Left ventricle myocardium inferior (tissue), 1 donor: ENCODE data around the gene FCER1G. TPM values are rescaled to one million over a fixed set of nuclear protein-coding genes. Genes with fewer than 3 reads are reported as not detected.

Experiments
- DNase-seq: peaks from one replicate; pipeline ENCODE4 v3.0.0-alpha.2; 2020
- H3K27ac ChIP-seq: fragments of 200-600 bp; replicated peaks from 2 replicates; pipeline ENCODE4 v1.8.0; 2021
- H3K27me3 ChIP-seq: fragments of 200-600 bp; 2 replicates; pipeline ENCODE4 v1.8.0; 2021; ENCODE audit warnings: low read depth
- H3K36me3 ChIP-seq: fragments of 200-600 bp; 2 replicates; pipeline ENCODE4 v1.8.0; 2021
- H3K4me1 ChIP-seq: fragments of 200-600 bp; 2 replicates; pipeline ENCODE4 v1.8.0; 2021
- H3K4me3 ChIP-seq: fragments of 200-600 bp; 2 replicates; pipeline ENCODE4 v1.8.0; 2021; ENCODE audit warnings: mild to moderate bottlenecking, moderate library complexity
- H3K9me3 ChIP-seq: fragments of 200-600 bp; replicated peaks from 2 replicates; pipeline ENCODE4 v1.8.0; 2021
- intact Hi-C: fragments of 100-400 bp; cut with micrococcal nuclease; formaldehyde crosslinking; loops from one replicate; pipeline ENCODE4 v1.11.0; 2022
- total RNA-seq: library from RNA; stranded (reverse); fragmentation: NEBNext Ultra II Directional; extraction: Animal tissue kit (Norgen Biotek cat#: 25700); gene quantifications from one replicate; pipeline ENCODE4 v1.2.1, GENCODE V29; 2021
- TF ChIP-seq, protein P1 (sequence below): fragments of 200-600 bp; IDR thresholded peaks from 2 replicates; pipeline ENCODE4 v1.8.0; 2021; ENCODE audit warnings: antibody characterized with exemption, mild to moderate bottlenecking, borderline replicate concordance
- donor health status: DM: no; HTN: yes; CAD: no; lungs with severe emphysema.

The FCER1G gene
- total RNA-seq, 1 donor from 2014 or later, result 22.0 TPM

DNA sequence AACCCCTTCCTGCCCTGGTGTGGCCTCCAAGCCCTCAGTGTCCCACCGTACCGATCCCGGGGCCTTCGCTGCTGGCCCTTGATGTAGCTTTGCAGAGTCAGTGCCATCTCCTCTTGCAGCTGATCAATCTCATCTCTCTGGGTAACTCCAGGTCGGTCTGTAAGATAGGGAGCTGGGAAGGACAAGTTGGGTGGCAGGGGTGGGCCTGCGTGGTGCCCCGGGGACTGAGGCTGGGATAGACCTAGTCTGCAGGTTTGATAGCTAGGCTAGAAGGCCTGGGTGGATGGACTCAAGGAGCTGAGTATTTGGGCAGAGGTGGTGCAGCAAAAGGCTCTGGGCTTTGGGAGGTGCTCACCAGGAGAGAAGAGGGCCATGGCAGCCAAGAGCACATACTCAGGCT is 15.7 kb downstream of the FCER1G start:
- no peaks in the 10 kb centered on the region for H3K27me3 ChIP-seq
- no peaks in the 10 kb centered on the region for H3K9me3 ChIP-seq
- H3K36me3 ChIP-seq, result peaks cover 23% of the 10 kb centered on the region
- TF ChIP-seq, protein P1, sequence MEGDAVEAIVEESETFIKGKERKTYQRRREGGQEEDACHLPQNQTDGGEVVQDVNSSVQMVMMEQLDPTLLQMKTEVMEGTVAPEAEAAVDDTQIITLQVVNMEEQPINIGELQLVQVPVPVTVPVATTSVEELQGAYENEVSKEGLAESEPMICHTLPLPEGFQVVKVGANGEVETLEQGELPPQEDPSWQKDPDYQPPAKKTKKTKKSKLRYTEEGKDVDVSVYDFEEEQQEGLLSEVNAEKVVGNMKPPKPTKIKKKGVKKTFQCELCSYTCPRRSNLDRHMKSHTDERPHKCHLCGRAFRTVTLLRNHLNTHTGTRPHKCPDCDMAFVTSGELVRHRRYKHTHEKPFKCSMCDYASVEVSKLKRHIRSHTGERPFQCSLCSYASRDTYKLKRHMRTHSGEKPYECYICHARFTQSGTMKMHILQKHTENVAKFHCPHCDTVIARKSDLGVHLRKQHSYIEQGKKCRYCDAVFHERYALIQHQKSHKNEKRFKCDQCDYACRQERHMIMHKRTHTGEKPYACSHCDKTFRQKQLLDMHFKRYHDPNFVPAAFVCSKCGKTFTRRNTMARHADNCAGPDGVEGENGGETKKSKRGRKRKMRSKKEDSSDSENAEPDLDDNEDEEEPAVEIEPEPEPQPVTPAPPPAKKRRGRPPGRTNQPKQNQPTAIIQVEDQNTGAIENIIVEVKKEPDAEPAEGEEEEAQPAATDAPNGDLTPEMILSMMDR, result no peak
- no peak overlapping the region for H3K27ac ChIP-seq
- H3K4me1 ChIP-seq, result peaks cover 21% of the 10 kb centered on the region
- no peak overlapping the region for H3K4me3 ChIP-seq
- DNase-seq, result no peak
- intact Hi-C loops, result no loop called here

- no peak overlapping the region for H3K4me3 ChIP-seq
- H3K4me1 ChIP-seq, result no peaks in the 10 kb centered on the region
- peaks cover 23% of the 10 kb centered on the region for H3K36me3 ChIP-seq
- intact Hi-C loops, result no loop called here
- DNase-seq, result no peak
- no peaks in the 10 kb centered on the region for H3K9me3 ChIP-seq
- TF ChIP-seq, protein P1, result no peak
- no peaks in the 10 kb centered on the region for H3K27me3 ChIP-seq
- no peak overlapping the region for H3K27ac ChIP-seq
These were observed 18.0 kb downstream of the FCER1G start for GRCh38 chr1:161233102-161233501.

GRCh38 chr1:161235957-161236775 is 21.1 kb downstream of the FCER1G start:
- Histone ChIP-seq H3K4me3 (no peak overlapping the region), H3K9me3 (no peaks in the 10 kb centered on the region), H3K4me1 (no peaks in the 10 kb centered on the region), H3K36me3 (no peaks in the 10 kb centered on the region), H3K27me3 (no peaks in the 10 kb centered on the region), H3K27ac (no peak overlapping the region)
- TF ChIP-seq, protein P1, result no peak
- no peak for DNase-seq
- intact Hi-C loops, result no loop called here

DNA sequence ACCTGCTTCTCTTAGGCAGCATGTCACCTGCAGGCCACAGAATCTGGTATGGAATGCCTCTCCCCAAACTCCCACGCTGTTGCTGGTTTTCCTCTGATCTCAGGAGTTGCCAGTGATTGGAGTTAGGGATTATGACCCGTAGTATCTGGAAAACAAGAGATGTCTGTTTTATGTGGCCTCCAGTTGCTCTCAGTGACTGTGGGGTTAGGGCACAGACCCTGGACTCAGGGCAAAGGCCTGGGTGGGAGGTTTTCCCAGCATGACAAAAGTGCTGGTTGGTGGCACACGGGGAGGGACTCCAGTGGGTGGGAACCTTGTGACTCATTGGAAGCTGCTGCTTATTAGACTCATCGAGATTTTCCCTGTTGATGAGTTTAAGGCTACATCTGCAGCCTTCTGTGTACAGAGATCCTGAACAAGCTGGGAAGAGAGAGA is 23.0 kb downstream of the FCER1G start, which contains the start of gene NR1I3:
TSS of gene NR1I3 (minus strand) at position 165 of the 435 bp plus-strand sequence. CDS start 1,638 bp downstream, outside the sequence.
- Histone ChIP-seq H3K4me1 (no peaks in the 10 kb centered on the region), H3K27ac (no peak within 1 kb of the TSS), H3K9me3 (no peaks in the 10 kb centered on the region), H3K36me3 (no peaks in the 10 kb centered on the region), H3K4me3 (no peak within 1 kb of the TSS), H3K27me3 (no peaks in the 10 kb centered on the region)
- TF ChIP-seq, protein P1, result no peak
- no peak for DNase-seq
- intact Hi-C loops, result no loop called here

DNA sequence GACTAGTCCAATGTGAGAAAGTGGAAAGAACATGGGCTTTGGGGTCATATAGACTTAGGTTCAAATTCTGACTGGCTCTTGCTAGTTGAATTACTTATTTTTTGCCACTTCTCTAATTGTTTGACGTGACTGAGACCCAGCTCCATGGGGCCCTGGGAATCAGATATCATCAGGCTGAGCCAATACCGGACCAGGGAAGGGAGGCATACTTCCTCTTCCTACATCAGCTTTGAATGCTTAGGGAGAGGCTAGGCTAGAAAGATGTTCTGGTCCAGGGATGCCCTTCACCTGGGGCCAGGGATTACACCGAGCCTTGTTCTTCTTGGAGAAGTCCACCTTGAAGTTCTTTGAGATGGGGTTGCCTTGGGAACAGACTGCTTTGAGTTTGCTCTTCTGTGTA is 26.6 kb downstream of the FCER1G start:
- intact Hi-C loops, result no loop called here
- Histone ChIP-seq H3K4me1 (no peaks in the 10 kb centered on the region), H3K9me3 (no peaks in the 10 kb centered on the region), H3K27me3 (no peaks in the 10 kb centered on the region), H3K36me3 (no peaks in the 10 kb centered on the region), H3K27ac (no peak overlapping the region), H3K4me3 (no peak overlapping the region)
- DNase-seq, result no peak
- TF ChIP-seq, protein P1, result no peak
